Kidney glomerular epithelial cell (primary cell): ENCODE data around the gene ALDH4A1.

Source experiments
- DNase-seq: peaks from one replicate; lab custom pipeline; 2025; lab: John Stamatoyannopoulos, UW

The ALDH4A1 gene

GRCh38 chr1:18939398-18940302, 37.3 kb upstream of the ALDH4A1 start:
- no peak for DNase-seq

GRCh38 chr1:18938707-18939070, 36.3 kb upstream of the ALDH4A1 start:
- DNase-seq = no peak

- DNase-seq = peak; percentile 67
These were observed 35.8 kb upstream of the ALDH4A1 start for GRCh38 chr1:18938008-18938706.

- no peak for DNase-seq
These were observed 35.2 kb upstream of the ALDH4A1 start for GRCh38 chr1:18937539-18937938.

GRCh38 chr1:18936814-18937481, 34.6 kb upstream of the ALDH4A1 start:
- no peak for DNase-seq

- DNase-seq = no peak
These were observed 34.1 kb upstream of the ALDH4A1 start for GRCh38 chr1:18936471-18936813.

DNA sequence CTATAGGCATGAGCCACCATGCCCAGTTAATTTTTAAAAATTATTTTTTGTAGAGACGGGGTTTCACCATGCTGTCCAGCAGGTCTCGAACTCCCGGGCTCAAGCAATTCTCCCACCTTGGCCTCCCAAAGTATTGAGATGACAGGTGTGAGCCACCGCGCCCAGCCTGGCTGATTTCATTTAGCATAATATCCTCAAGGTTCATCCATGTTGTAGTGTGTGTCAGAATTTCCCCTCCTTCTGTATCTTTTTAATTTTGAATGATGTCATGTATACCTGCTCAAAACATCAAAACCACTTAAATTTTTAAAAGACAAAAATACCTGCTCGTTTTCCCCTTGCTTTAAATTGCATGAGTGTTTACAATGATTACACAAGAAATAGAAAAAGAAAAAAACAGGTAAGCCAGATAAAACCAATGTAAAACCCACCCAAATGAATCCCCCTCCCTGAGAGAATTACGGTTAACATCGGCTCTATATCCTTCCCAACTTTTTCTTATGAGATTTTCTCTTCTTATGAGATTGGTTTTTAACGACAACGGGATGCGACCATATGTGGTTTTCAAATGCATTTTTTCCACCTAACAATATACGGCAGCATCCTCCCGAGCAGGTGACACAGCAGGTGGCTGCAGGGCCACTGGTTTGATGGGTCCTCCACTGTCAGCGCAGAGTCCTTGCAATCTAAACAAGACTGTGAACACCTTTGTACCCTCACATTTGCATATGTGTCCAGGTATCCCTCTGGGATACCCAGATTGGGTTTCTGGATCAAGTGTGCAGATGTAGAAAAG, 32.0 kb upstream of the ALDH4A1 start:
- no peak for DNase-seq

- DNase-seq = no peak
These were observed 30.5 kb upstream of the ALDH4A1 start for GRCh38 chr1:18932879-18933278.

DNA sequence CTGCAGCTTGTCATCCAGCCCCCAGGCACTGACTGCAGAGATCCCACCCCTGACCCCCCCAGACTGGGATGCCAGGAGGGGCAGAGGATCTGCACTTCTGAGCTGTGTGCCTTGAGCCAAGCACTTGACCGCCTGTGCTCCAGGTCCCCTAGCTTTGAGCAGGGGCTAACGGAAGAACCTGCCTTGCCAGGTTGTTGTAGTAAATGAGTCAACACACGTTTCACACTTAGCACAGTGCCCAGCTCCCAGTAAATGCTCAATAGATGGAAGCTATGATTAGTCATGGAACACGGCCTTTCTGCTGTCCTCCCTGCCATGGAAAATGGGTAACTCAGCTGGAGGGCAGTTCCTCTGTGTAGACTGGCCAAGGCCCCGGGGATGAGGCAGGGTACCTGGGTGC, 30.0 kb upstream of the ALDH4A1 start:
- no peak for DNase-seq

DNA sequence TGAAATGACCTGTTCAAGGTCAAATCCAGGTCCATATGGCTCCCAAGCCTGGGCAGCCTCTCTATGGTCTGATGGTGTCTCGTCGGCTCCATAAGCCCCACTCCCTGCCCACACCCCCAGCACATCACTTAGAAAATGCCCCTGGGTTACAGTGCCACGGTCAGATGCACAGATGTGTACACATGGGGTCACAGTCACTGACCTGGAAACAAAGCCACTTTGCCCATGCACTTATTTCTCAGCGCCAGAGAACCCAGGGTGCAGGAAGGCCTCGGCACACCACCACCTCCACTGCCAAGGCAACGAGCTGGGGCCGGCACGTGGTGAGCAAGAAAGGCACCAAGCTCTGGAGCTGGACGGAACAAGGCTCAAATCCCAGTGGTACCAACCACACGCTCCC, 29.4 kb upstream of the ALDH4A1 start:
- DNase-seq = no peak

- DNase-seq = no peak
These were observed 27.3 kb upstream of the ALDH4A1 start for GRCh38 chr1:18929686-18930085.

DNA sequence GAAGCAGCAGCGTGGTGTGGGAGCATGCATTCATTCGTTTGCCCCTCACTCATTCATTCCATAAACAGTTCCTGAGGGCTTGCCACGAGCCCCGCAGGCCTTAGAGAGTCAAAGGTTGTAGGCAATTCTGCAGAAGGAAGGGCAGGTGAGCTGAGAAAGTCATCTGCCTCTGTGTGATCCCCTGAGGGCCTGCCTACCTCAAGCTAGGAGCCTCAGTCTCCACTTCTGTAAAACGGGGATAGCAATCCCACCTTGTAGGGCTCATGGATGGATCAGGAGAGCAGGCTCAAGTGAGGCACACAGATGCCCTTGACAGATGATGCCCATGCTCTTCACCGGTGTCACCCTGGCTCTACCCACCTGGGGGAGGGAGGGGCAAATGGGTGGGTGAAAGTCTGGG, 26.6 kb upstream of the ALDH4A1 start:
- no peak for DNase-seq

GRCh38 chr1:18928406-18928805, 26.1 kb upstream of the ALDH4A1 start:
- no peak for DNase-seq

DNA sequence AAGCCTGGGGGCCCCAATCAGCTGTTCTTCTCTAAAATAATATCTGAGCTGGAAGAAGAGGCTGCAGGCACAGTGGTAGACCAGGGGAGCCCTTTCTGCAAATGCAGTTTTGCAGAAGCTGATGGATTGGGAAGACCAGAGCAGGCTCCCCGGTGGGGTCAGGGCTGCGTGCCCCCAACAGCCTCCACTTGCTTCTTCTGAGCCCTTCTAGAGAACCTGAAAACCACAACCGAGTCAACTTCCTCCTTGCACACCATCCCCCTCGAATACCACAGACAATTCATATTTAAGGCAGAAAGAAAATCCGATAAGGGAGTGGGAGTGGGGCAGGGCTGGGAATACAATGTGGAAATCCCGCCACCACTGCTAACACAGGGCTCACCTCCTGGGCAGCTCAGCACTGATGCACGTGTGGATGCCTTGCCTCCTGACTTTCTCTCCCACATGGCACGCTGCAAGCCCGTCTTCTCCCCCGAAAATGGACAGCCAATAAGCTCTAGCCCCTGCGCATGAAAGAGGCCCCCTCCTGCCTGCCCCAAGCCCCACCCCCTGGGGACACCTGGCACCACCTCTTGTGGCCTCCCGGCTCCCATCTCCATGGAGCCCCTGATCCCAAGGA, 25.4 kb upstream of the ALDH4A1 start:
- no peak for DNase-seq

GRCh38 chr1:18927082-18927653, 24.8 kb upstream of the ALDH4A1 start:
- no peak for DNase-seq

- peak; percentile 89 for DNase-seq
These were observed 24.1 kb upstream of the ALDH4A1 start for GRCh38 chr1:18926315-18927081.

DNA sequence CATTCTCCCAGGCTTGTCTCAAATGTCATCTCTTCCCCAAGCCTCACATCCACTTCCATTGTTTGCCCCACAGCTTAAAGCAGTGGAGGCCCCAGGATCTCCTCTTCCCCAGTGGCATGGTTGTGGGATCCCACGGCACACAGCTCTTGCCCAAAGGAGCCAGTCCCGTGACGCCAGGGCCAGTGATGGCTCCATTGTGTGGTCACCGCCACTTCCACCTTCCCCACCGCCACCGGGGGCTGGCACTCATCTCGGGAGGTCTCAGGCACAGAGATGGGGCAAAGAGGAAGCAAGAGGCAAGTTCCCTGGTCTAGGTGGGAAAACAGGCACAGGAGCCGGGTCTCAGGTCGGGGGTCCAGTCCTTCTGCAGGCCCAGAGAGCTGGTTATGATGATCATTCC, 22.9 kb upstream of the ALDH4A1 start:
- DNase-seq = no peak

DNA sequence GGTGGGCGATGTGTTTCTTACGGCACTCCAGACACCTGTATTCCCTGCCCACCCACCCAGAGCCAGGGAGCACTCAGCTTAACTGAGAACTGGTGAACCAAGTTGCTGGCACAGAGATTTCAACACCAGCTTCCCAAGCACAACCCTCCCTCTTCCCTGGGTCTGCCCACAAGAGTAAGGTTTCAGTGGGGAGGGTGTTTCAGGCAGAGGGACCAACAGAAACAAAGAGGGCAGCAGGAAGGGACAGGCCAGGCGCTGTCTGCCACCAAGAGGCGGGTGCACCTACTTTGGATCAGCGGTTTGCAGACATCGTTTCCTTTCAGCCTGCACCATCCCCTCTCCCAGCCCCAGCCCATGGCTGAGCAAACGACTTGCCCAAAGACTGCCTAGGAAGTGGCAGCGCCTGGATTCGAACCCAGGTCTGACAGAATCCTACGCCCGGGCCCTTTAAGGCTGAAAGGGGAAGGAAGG, 21.9 kb upstream of the ALDH4A1 start:
- DNase-seq = no peak

DNA sequence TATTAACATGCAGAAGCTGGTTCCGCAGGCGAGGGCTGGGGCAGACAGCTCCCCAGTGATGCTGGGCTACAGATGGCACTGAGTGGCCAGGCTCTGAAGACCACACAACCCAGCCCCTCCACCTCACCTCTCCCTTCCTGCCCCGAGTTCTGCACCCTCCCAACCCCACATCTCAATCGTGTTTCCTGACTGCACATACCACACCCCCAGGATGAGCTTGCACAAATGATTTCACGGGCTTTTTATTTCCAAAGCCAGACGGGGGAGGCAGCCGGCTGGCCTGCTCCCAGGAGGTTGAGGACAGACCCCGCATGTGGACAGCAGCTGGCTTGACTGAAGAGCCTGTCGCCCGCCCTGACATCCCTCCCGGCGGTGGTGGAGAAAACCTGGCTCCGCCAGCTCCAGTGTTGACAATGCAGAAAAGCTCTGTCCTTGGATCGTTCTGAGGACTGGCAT, 21.4 kb upstream of the ALDH4A1 start:
- no peak for DNase-seq
